CD4-positive, alpha-beta T cell treated with Interferon gamma for 1 hour (primary cell): Measurements from ENCODE around the gene SANBR.

ENCODE experiments used
- DNase-seq: peaks from one replicate; pipeline ENCODE4 v3.0.0-alpha.2; 2020

The SANBR gene

GRCh38 chr2:61091485-61091884, 25.8 kb downstream of the SANBR start:
- no peak for DNase-seq

GRCh38 chr2:61096438-61096837, 30.8 kb downstream of the SANBR start:
- DNase-seq: no peak

DNA sequence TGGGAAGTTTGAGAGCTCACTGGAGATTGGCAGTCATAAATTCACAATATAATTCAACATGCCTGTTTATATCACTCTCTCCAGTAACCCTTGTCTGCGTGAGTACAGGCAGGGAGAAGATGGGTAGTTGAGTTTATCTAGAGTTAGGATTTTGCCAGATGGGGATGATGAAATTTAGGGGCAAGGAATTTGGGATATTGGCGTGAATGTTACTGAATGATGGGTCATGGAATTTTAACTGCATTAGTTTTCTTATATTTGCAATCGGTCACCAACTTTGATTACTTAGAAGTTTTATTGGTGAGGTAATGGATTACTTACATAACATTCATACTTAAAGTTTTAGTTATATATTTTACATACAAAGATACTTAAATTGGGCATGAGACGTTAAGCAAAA, 35.1 kb downstream of the SANBR start:
- no peak for DNase-seq

DNA sequence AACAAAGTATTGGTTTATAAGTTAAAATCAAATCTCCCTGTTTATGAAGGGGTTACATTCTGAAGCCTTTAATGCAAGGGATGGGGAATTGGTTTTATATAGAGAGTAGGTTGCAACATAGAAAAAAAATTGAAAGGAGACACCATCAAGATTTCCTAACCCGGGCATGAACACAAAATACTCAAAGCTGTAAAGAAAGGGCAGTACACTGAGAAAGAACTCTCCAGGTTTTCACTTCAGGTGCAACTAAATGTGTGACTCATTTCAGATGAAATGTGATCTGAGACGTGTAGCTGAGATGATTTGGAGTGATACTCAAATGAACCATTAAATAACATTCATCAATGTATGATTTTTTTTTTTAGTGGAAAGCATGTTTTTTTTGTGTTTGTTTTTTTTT, 43.6 kb downstream of the SANBR start:
- DNase-seq: no peak

- DNase-seq: no peak
Measured at GRCh38 chr2:61111708-61112107, 46.0 kb downstream of the SANBR start.

GRCh38 chr2:61114147-61114546, 48.5 kb downstream of the SANBR start:
- no peak for DNase-seq
